GM12801 (cell line): ENCODE results near the gene ATP5ME.

Source experiments
- CTCF ChIP-seq: IDR thresholded peaks from one replicate; pipeline ENCODE4 v1.5.1; 2011; ENCODE audit warnings: control low read depth; ENCODE audit not compliant: insufficient read length; ENCODE audit errors: extremely low read depth

The ATP5ME gene

GRCh38 chr4:683982-684622 lies 10.0 kb upstream of the ATP5ME start:
- TF ChIP-seq CTCF = no peak

DNA sequence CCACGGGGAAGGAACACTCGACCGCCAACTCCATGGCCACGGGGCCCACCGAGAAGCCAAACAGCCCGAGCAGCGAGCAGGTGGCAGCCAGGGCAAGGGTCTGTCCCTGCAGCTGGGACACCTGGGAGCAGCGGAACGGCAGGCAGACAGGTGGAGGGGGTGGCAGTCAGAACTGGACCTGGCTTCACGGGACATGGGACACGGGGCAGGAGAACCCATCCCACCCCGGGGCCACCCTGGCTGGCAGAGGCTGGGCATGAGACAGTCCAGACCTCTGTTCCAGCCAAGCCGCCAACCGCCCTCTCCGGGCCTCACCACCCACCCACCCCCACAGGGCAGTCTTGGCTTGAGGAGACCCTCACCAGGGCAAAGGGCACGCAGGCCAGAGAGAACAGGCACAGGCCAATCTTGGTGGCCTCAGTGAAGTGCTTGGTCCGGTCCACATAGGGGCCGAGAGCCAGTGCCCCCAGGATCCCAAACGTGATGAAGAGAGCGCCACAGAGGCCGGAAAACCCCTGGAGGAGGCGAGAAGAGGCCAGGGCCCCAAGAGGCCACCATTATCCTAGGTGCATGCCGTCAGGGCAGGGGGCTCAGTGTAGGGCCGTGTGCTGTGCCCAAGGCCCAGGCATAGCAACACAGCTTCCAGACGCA lies 9.3 kb upstream of the ATP5ME start:
- TF ChIP-seq CTCF = no peak

- no peak for TF ChIP-seq CTCF
Observed at GRCh38 chr4:682490-683172, 8.6 kb upstream of the ATP5ME start.

- TF ChIP-seq CTCF = no peak
Observed at GRCh38 chr4:681736-682451, 7.8 kb upstream of the ATP5ME start.

DNA sequence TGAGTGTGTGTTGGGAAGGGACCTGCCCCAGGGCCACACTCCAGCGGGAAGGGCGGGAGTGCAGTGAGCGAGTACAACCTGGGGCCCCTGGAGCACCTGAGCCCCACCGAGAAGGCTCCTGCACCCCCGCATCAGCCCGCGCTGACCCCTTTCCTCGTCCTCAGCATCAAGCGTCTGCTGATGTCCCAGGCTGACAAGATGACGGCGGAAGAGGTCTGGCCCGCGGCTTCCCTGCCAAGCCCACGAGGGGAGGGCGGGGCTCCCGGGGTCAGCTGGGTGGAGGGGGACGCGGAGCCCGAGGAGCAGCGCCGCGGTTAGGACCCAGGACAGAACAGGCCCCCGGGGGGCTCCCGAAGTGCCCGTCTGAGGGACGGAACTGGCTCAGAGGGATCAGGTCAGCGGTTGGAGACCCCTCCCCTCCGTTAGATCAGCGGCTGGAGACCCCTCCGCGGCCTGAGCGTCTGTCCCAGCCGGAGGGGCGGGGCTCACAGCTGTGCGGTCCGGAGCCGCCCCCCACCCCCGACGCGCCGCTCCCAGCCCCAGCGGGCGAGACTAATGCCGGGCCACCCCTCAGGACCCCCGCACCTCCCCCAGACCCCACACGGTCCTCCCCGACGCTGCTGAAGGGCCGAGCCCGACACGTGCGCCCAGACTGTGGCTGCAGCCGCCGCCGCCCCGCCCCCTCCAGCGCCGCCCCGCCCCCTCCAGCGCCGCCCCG lies 7.0 kb upstream of the ATP5ME start:
- TF ChIP-seq CTCF = no peak

DNA sequence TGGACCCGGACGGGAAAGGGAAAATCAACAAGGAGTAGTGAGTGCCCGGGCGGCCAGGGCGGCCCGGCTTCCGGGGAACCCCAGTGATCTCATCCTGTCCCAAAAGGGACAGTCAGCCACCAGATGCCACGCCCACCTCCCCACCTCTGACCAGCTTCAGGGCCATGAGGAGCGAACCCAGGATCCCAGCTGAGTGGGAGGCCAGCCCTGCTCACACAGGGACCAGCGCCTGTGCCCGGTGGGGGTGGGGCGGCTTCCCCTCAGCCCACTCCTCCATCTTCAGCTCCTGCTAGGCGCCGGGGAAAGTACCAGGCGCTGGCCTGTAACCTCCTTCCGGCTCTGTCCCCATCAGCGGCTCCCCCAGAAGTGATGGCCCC lies 6.5 kb upstream of the ATP5ME start:
- TF ChIP-seq CTCF = no peak

- no peak for TF ChIP-seq CTCF
Observed at GRCh38 chr4:680091-680490, 6.0 kb upstream of the ATP5ME start.
